NT2/D1 (cell line): ENCODE measurements around the gene DRAM1.

ENCODE experiments used
- SUZ12 ChIP-seq: IDR thresholded peaks from 2 replicates; pipeline ENCODE4 v1.6.1; 2011; ENCODE audit not compliant: insufficient read length, insufficient read depth; ENCODE audit errors: extremely low read depth
- YY1 ChIP-seq: IDR thresholded peaks from 2 replicates; pipeline ENCODE4 v1.6.1; 2011; ENCODE audit not compliant: insufficient read length, insufficient read depth
- ZNF274 ChIP-seq: IDR thresholded peaks from 2 replicates; pipeline ENCODE4 v1.6.1; 2011; ENCODE audit warnings: mild to moderate bottlenecking, low read depth, low read length

GRCh38 chr12:101876322-101876860 is 989 bp upstream of the DRAM1 start:
- TF ChIP-seq ZNF274 = no peak
- TF ChIP-seq SUZ12 = no peak
- TF ChIP-seq YY1 = no peak
